Activated T-cell treated with anti-CD3 and anti-CD28 coated beads, Interleukin-2, amount 50 U/mL, for 72 hours (primary cell): ENCODE data around the gene NPR3. TPM values are rescaled to one million over a fixed set of nuclear protein-coding genes. Genes with fewer than 3 reads are reported as not detected.

Source experiments
- ATAC-seq, 2 donors: fragments of 150-1000 bp; cut with Tn5 transposase; replicated peaks in 1 of 2; 2 replicates each; pipeline ENCODE4 v1.10.0; 2021; ENCODE audit warnings: moderate library complexity in 2 of 2, mild to moderate bottlenecking in 1 of 2
- DNase-seq, 2 donors: peaks; one replicate each; pipeline ENCODE4 v3.0.0; 2021 to 2022; ENCODE audit warnings: mixed read lengths in 1 of 2
- H3K27ac Mint-ChIP-seq: one replicate; pipeline ENCODE4 v1.8.0; 2022; ENCODE audit warnings: mild to moderate bottlenecking, moderate library complexity, mixed read lengths
- H3K27me3 Mint-ChIP-seq: one replicate; pipeline ENCODE4 v1.8.0; 2022; ENCODE audit warnings: low read depth, mixed read lengths
- H3K36me3 Mint-ChIP-seq, 2 donors: one replicate each; pipeline ENCODE4 v1.8.0; 2022; ENCODE audit warnings: mixed read lengths in 2 of 2, mild to moderate bottlenecking in 1 of 2; ENCODE audit not compliant: insufficient read depth in 2 of 2
- H3K4me1 Mint-ChIP-seq: one replicate; pipeline ENCODE4 v1.8.0; 2022; ENCODE audit warnings: low read depth, mixed read lengths
- H3K4me3 Mint-ChIP-seq, 2 donors: one replicate each; pipeline ENCODE4 v1.8.0; 2022; ENCODE audit warnings: mild to moderate bottlenecking in 2 of 2, mixed read lengths in 2 of 2, moderate library complexity in 2 of 2
- H3K9me3 Mint-ChIP-seq, 2 donors: one replicate each; pipeline ENCODE4 v1.8.0; 2022; ENCODE audit warnings: mixed read lengths in 2 of 2
- total RNA-seq, 2 donors: library from RNA; stranded (reverse); gene quantifications; one replicate each; pipeline ENCODE4 v1.2.3, GENCODE V29; 2022

NPR3 gene
- total RNA-seq, 2 donors from 2014 or later = 0.24 to 0.25 TPM

DNA sequence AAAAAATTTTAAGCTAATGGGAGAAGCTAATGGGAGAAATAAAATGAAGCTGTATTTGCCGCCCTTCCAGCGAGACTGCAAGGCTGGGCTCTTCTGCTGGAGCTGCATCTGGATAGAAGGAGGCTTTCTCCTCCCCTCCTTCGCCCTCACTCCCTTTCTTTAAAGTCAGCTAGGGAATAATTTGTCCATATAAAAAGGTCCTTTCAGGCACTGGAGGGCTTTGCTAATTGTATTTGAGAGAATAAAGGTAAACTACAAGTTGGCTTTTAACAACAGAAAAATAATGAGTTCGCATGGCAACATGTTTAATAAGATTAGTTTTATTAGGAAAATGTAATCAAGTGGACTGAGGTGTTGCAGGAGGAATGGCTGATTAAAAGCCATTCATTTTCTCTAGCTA, 41.3 kb downstream of the NPR3 start:
- no peaks in the 10 kb centered on the region for H3K27me3 Mint-ChIP-seq
- H3K4me3 Mint-ChIP-seq = no peak overlapping the region
- DNase-seq (no peak), ATAC-seq (no peak)
- H3K36me3 Mint-ChIP-seq = no peaks in the 10 kb centered on the region
- no peaks in the 10 kb centered on the region for H3K4me1 Mint-ChIP-seq
- no peak overlapping the region for H3K27ac Mint-ChIP-seq
- H3K9me3 Mint-ChIP-seq = peaks cover 3 to 4% of the 10 kb centered on the region in 2 donors

DNA sequence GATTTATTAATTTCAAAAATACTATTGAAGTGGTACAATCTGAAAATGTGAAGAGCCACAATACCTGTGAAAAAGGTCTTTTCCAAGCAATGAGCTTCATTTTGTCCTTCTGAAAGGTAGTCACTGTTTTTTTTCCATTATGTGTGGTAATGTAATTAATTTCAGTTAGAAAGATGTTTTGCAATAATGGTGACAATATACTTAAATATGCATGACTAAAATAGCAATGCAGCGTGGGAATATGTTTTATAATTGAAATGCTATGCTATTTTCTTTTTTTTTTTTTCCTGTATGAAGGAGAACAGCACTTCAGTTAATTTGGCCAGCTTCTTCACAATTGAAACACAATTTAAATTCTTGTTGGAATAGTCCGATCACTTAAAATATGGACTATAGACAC, 41.9 kb downstream of the NPR3 start:
- H3K36me3 Mint-ChIP-seq = no peaks in the 10 kb centered on the region
- no peak for ATAC-seq
- no peak overlapping the region for H3K27ac Mint-ChIP-seq
- H3K9me3 Mint-ChIP-seq = peaks cover 3 to 4% of the 10 kb centered on the region in 2 donors
- H3K4me3 Mint-ChIP-seq = no peak overlapping the region
- no peak for DNase-seq
- H3K4me1 Mint-ChIP-seq = no peaks in the 10 kb centered on the region
- H3K27me3 Mint-ChIP-seq = no peaks in the 10 kb centered on the region

DNA sequence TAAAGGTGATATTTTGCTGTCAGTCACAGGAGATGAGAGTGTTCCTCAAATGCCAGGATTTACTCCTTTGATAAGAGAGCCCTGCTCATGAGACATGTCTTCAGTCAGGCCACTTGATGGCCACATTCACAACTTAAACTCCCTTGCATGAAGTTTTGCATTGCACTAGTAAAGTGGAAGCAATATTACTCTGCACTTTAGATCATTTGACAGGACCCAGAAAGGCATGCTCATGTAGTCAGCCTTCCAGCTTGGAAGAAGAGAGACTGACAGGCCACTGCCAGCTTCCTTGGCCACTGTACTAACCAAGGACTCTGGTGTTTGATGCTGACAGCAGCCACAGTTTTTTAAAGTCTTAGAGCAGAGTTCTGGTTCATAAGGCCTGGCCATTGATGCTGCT, 42.6 kb downstream of the NPR3 start:
- DNase-seq (no peak), ATAC-seq (no peak)
- H3K4me3 Mint-ChIP-seq = no peak overlapping the region
- H3K4me1 Mint-ChIP-seq = no peaks in the 10 kb centered on the region
- H3K36me3 Mint-ChIP-seq = no peaks in the 10 kb centered on the region
- H3K27me3 Mint-ChIP-seq = no peaks in the 10 kb centered on the region
- H3K27ac Mint-ChIP-seq = no peak overlapping the region
- peaks cover 3 to 4% of the 10 kb centered on the region in 2 donors for H3K9me3 Mint-ChIP-seq

DNA sequence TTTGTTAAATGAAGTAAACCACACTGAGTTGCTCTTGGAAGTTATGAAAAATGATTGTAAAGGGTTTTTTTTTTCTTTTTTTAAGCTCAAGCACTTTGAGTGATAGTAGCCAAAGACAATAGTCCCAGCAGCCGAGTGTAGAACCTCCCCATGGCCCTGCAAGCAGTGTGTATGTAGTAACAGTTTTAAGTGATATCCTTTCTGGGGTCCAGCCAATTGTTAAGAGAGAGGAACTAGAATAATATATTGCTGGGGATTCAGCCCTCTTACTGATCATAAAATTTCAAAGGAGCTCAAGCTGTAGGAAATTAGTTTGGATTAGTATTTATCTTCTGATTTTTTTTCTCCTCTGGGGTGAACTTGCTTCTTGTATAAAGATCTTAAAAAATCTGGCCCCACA, 43.2 kb downstream of the NPR3 start:
- no peak for ATAC-seq
- H3K9me3 Mint-ChIP-seq = peaks cover 3 to 4% of the 10 kb centered on the region in 2 donors
- no peak overlapping the region for H3K4me3 Mint-ChIP-seq
- no peaks in the 10 kb centered on the region for H3K4me1 Mint-ChIP-seq
- H3K36me3 Mint-ChIP-seq = no peaks in the 10 kb centered on the region
- no peaks in the 10 kb centered on the region for H3K27me3 Mint-ChIP-seq
- DNase-seq = no peak
- no peak overlapping the region for H3K27ac Mint-ChIP-seq

DNA sequence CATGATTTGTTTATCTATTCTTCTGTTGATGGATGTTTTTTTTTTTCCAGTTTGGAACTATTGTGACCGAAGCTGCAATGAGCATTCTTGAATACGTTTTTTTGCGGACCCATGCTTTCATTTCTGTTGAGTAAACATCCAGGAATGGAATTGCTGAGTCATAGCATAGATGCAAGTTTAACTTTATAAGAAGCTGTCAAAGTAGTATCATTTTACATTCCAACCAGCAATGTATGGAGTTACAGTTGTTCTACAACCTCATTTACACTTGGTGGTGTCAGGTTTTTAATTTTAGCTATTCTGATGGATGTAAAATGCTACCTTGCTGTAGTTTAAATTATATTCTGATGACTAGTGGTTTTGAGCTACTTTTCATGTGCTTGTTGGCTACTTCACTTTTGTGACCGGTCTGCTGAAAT, 49.0 kb downstream of the NPR3 start:
- DNase-seq (no peak), ATAC-seq (no peak)
- Mint-ChIP-seq H3K27me3 (peaks cover under 1% of the 10 kb centered on the region), H3K9me3 (peaks cover 3 to 8% of the 10 kb centered on the region in 2 donors), H3K36me3 (no peaks in the 10 kb centered on the region), H3K27ac (no peak overlapping the region), H3K4me1 (no peaks in the 10 kb centered on the region), H3K4me3 (no peak overlapping the region)

DNA sequence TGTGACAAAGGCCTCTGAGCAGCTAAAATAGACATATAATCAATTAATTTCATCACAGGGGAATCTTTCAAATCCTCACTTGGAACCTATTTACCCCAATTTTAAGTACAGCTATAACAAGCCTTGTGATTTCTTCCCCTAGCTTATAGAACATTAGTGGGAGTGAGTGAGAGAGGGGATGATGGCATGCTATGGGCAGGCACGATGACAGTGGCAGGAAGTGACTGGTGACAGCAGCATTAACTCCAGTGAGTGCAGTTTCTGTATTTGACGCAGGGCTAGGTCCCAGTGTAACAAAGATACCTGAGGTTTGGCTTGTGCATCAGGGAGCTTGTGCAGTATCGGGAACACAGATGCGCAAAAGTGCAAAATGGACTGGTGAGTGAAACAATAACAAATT, 54.1 kb downstream of the NPR3 start:
- Mint-ChIP-seq H3K9me3 (peaks cover 4 to 5% of the 10 kb centered on the region in 2 donors), H3K27me3 (peaks cover 11% of the 10 kb centered on the region), H3K27ac (no peak overlapping the region), H3K4me3 (no peak overlapping the region), H3K4me1 (no peaks in the 10 kb centered on the region), H3K36me3 (no peaks in the 10 kb centered on the region)
- DNase-seq = no peak
- no peak for ATAC-seq

DNA sequence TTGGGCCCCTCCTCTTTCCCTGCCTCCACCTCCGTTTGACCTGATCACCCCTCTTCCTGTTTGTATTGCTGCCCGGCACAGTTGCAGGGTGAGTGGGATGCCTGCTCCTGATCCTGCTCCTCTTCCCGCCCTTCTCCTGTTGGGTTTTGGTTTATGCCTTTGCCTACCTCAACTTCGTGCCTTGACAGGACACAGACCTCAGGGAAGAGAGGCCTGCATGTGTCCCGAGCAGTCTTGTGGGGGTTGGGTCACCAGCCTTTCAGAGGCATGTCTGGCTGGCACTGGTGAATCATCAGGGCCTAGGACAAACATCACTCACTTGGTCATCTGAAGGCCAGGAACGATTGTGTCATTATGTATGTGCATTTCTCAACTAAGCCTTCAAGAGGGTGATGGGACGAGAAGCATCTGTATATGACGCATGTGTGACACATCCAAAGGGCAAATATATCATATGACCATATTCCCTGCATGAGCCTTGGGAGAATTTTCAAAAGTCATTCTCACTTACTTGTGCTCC, 56.9 kb downstream of the NPR3 start:
- Mint-ChIP-seq H3K4me3 (no peak overlapping the region), H3K4me1 (no peaks in the 10 kb centered on the region), H3K36me3 (no peaks in the 10 kb centered on the region), H3K27me3 (peaks cover 11% of the 10 kb centered on the region), H3K27ac (no peak overlapping the region), H3K9me3 (peaks cover 0 to 4% of the 10 kb centered on the region in 2 donors)
- ATAC-seq = no peak
- DNase-seq = no peak

DNA sequence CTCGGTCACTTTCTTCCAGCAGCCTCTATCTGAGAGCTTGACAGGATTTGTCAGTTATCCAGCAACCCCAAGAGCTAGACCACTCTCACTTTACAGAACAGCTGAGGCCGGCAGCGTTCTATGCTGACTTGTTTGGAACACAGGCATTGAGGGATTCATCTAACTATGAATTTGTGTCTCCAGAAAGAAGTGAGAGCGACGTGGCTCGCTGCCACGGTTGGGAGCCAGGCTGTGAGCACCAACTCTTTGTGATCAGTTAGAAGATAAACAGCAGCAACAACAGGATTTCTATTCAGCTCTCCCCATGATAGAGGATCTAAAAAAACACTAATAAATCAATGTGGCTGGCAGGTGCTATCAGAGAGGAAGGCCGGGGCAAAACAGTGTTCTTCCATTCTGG, 58.6 kb downstream of the NPR3 start:
- peaks cover 11% of the 10 kb centered on the region for H3K27me3 Mint-ChIP-seq
- H3K4me1 Mint-ChIP-seq = no peaks in the 10 kb centered on the region
- no peaks in the 10 kb centered on the region for H3K36me3 Mint-ChIP-seq
- no peak overlapping the region for H3K4me3 Mint-ChIP-seq
- DNase-seq (no peak), ATAC-seq (no peak)
- no peak overlapping the region for H3K27ac Mint-ChIP-seq
- H3K9me3 Mint-ChIP-seq = peaks cover 0 to 4% of the 10 kb centered on the region in 2 donors

DNA sequence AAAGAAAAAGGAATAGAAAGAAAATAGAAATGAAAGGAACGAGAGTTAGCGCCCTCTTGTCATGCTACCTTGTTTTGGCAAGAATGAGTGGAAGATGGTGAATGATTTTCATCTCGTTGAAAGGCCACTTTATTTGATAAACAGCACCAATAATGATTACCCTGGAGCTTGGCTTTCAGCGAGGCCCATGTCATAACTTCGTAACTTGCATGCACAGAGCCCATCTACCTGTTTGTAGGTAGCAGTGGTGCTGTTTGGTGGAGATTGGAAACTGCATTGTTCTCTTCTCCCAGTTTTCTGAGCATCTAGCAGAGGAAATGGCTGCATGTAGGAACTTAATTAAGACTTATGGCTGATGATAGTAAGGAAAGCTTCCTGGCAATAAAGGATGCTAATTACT, 59.3 kb downstream of the NPR3 start:
- no peaks in the 10 kb centered on the region for H3K4me1 Mint-ChIP-seq
- ATAC-seq = no peak
- H3K27me3 Mint-ChIP-seq = peaks cover 7% of the 10 kb centered on the region
- H3K4me3 Mint-ChIP-seq = no peak overlapping the region
- H3K9me3 Mint-ChIP-seq = no peaks in the 10 kb centered on the region
- no peak overlapping the region for H3K27ac Mint-ChIP-seq
- no peak for DNase-seq
- H3K36me3 Mint-ChIP-seq = no peaks in the 10 kb centered on the region

DNA sequence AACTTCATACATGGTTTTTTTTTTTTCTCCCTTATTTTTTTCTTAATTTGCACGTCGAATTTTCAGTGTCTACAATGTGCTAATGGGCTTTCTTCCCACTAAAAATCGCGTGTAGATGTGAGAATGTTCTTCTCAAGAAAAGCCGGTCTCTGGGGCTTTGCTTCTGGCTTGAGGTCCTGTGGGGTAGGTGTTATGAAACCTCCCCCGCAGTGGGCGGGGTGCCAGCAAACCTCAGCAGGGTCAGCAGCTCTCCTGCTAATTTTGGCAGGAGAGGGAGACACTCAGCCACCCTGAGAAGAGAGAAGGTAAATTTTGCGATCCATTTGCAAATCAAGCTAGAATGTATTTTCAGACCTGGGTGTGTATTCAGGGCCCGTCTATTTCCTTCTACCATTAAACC, 59.9 kb downstream of the NPR3 start:
- Mint-ChIP-seq H3K27me3 (peaks cover 6% of the 10 kb centered on the region), H3K27ac (no peak overlapping the region), H3K4me3 (no peak overlapping the region), H3K36me3 (no peaks in the 10 kb centered on the region), H3K9me3 (no peaks in the 10 kb centered on the region), H3K4me1 (no peaks in the 10 kb centered on the region)
- no peak for DNase-seq
- no peak for ATAC-seq

DNA sequence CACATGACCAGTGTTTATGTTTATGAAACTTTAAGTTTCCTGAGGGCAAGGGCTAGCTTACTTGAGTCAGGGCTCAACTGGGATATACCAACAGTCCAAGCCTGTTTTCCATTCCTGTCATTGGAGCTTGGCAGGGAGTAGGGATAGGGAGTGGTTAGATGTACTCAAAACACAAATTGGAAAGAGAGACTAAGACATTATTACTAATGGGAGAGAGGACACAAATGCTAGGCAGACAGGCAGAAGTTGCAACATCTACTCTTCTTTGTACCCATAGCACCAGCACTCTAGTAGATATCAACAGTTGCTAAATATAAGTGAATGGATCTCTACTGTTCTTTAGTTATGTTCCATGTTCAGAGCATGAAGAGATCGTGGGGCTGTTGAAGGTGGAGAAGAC, 62.8 kb downstream of the NPR3 start:
- DNase-seq (no peak), ATAC-seq (no peak)
- Mint-ChIP-seq H3K4me3 (no peak overlapping the region), H3K27ac (no peak overlapping the region), H3K9me3 (peaks cover 2 to 6% of the 10 kb centered on the region in 2 donors), H3K36me3 (no peaks in the 10 kb centered on the region), H3K4me1 (no peaks in the 10 kb centered on the region), H3K27me3 (no peaks in the 10 kb centered on the region)

DNA sequence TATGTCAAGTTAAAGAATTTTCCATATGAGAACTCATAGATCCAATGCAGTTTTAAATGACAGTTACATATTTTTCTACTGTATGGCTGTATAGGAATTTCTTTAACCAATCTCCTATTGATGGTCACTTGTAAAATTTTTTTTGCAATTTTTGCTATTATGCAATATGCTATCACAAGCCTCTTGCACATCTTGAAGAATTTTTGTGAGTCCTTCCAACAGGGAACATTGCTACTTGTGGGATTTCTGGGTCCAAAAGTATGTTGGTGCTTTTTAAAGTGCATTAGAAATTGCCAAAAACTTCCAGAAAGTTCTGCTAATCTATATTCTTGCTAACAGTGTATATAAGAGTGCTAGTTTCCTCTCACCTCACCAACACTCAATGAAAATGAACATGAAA, 65.1 kb downstream of the NPR3 start:
- no peak for DNase-seq
- H3K4me3 Mint-ChIP-seq = no peak overlapping the region

DNA sequence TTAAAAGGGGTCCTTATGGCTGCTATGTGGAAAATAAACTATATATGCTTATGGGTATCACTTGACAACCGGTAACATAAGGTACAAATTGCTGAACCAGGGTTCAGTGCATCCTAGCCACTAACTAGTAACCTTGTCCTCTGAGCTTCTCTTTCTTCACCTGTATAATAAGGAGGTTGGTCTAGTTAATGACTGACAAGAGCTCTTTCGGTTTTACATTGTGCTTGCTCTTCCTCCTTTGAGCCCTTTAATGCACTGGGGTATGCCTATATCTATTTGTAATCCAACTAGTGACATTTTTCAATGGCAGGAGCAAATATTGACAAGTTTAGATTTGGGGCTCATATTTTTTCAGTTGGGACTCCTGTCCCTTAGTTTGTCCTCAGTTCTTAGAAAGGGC, 66.1 kb downstream of the NPR3 start:
- Mint-ChIP-seq H3K4me3 (no peak overlapping the region), H3K9me3 (peaks cover 2 to 6% of the 10 kb centered on the region in 2 donors), H3K4me1 (no peaks in the 10 kb centered on the region), H3K36me3 (no peaks in the 10 kb centered on the region), H3K27me3 (no peaks in the 10 kb centered on the region), H3K27ac (no peak overlapping the region)
- DNase-seq = no peak
- ATAC-seq = no peak

More for the DNA sequence above, 65.1 kb downstream of the NPR3 start:
- no peaks in the 10 kb centered on the region for H3K36me3 Mint-ChIP-seq
- no peak for ATAC-seq
- H3K9me3 Mint-ChIP-seq = peaks cover 2 to 6% of the 10 kb centered on the region in 2 donors
- H3K27ac Mint-ChIP-seq = no peak overlapping the region
- H3K4me1 Mint-ChIP-seq = no peaks in the 10 kb centered on the region
- H3K27me3 Mint-ChIP-seq = no peaks in the 10 kb centered on the region

DNA sequence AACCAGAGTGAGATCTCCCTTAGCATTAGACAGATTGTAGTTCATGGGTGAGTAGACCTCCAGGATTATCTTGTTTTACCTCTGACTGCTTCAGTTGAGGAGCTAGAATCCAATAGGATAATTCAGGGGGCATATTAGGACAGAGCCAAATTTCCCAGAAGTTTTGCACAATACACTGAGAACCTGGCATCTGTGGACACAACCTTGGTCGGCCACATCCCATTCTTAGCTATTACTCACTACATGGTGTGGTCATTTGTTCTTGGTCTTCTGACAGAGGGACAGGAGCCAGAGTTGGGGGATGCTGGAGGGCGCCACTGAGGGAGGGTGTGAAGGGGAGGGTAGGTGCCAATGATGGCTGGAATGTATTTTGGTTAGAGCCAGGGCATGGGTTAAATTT, 66.6 kb downstream of the NPR3 start:
- Mint-ChIP-seq H3K36me3 (no peaks in the 10 kb centered on the region), H3K9me3 (peaks cover 2 to 6% of the 10 kb centered on the region in 2 donors), H3K27me3 (no peaks in the 10 kb centered on the region), H3K27ac (no peak overlapping the region), H3K4me3 (no peak overlapping the region), H3K4me1 (no peaks in the 10 kb centered on the region)
- ATAC-seq = no peak
- no peak for DNase-seq
